ENCODE measurements around the gene PRCC.

GRCh38 chr1:156805766-156806511 lies 38.6 kb downstream of the PRCC start:
- TF ChIP-seq, protein P1, sequence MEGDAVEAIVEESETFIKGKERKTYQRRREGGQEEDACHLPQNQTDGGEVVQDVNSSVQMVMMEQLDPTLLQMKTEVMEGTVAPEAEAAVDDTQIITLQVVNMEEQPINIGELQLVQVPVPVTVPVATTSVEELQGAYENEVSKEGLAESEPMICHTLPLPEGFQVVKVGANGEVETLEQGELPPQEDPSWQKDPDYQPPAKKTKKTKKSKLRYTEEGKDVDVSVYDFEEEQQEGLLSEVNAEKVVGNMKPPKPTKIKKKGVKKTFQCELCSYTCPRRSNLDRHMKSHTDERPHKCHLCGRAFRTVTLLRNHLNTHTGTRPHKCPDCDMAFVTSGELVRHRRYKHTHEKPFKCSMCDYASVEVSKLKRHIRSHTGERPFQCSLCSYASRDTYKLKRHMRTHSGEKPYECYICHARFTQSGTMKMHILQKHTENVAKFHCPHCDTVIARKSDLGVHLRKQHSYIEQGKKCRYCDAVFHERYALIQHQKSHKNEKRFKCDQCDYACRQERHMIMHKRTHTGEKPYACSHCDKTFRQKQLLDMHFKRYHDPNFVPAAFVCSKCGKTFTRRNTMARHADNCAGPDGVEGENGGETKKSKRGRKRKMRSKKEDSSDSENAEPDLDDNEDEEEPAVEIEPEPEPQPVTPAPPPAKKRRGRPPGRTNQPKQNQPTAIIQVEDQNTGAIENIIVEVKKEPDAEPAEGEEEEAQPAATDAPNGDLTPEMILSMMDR (conservative IDR thresholded peaks at IDR 0.05; ENCODE audit: low read depth, low read length): no peak
- no peak for TF ChIP-seq EZH2 (IDR thresholded peaks at IDR 0.05; ENCODE audit: borderline replicate concordance, low read depth, low read length, poor library complexity, severe bottlenecking)
